DOHH2 (cell line): ENCODE measurements around the gene SNX1.

Experiments
- H3F3A ChIP-seq: fragments of 200-600 bp; sonication (generic), shearing (Covaris generic); 2 replicates; pipeline ENCODE4 v1.6.0; 2016; ENCODE audit warnings: antibody characterized with exemption, mild to moderate bottlenecking; ENCODE audit not compliant: control insufficient read depth, insufficient read depth
- H3K27ac ChIP-seq: fragments of 200-600 bp; sonication (generic); 2 replicates; pipeline ENCODE4 v1.5.1; 2014; ENCODE audit warnings: low read depth, mild to moderate bottlenecking, low read length, moderate library complexity
- H3K27me3 ChIP-seq: fragments of 200-600 bp; sonication (generic); 2 replicates; pipeline ENCODE4 v1.6.1; 2014; ENCODE audit warnings: mild to moderate bottlenecking, low read length, mixed read lengths; ENCODE audit not compliant: control insufficient read depth
- H3K36me3 ChIP-seq: fragments of 200-600 bp; sonication (generic); 2 replicates; pipeline ENCODE4 v1.6.1; 2014; ENCODE audit warnings: mild to moderate bottlenecking, low read length, moderate library complexity, mixed read lengths; ENCODE audit not compliant: control insufficient read depth
- H3K4me1 ChIP-seq: fragments of 200-600 bp; sonication (generic); 2 replicates; pipeline ENCODE4 v1.6.1; 2014; ENCODE audit warnings: mild to moderate bottlenecking, low read length, mixed read lengths; ENCODE audit not compliant: control insufficient read depth
- H3K4me2 ChIP-seq: fragments of 200-600 bp; sonication (generic); 2 replicates; pipeline ENCODE4 v1.6.0; 2014; ENCODE audit warnings: mild to moderate bottlenecking, low read length, moderate library complexity
- H3K4me3 ChIP-seq: fragments of 200-600 bp; sonication (generic); 2 replicates; pipeline ENCODE4 v1.5.1; 2014; ENCODE audit warnings: mild to moderate bottlenecking, low read length, mixed read lengths
- H3K79me2 ChIP-seq: fragments of 200-600 bp; sonication (generic); 2 replicates; pipeline ENCODE4 v1.6.1; 2014; ENCODE audit warnings: mild to moderate bottlenecking, low read length, mixed read lengths; ENCODE audit not compliant: control insufficient read depth
- H3K9me2 ChIP-seq: fragments of 200-600 bp; sonication (generic); replicated peaks from 2 replicates; pipeline ENCODE4 v1.6.1; 2014; ENCODE audit warnings: mild to moderate bottlenecking, low read length, mixed read lengths; ENCODE audit not compliant: control insufficient read depth
- H3K9me3 ChIP-seq: fragments of 200-600 bp; sonication (generic); 2 replicates; pipeline ENCODE4 v1.6.1; 2014; ENCODE audit warnings: antibody characterized with exemption, low read length, mixed read lengths; ENCODE audit not compliant: control insufficient read depth, insufficient read depth
- H4K20me1 ChIP-seq: fragments of 200-600 bp; sonication (generic); 2 replicates; pipeline ENCODE4 v1.6.0; 2014; ENCODE audit warnings: low read depth, mild to moderate bottlenecking, antibody characterized with exemption, low read length, moderate library complexity; ENCODE audit not compliant: control insufficient read depth, insufficient read depth
- CTCF ChIP-seq: fragments of 200-600 bp; sonication (generic); IDR thresholded peaks from one replicate; pipeline ENCODE4 v1.5.1; 2014; ENCODE audit warnings: antibody characterized with exemption, mild to moderate bottlenecking, low read depth, low read length; ENCODE audit not compliant: poor library complexity, severe bottlenecking
- EZH2phosphoT487 ChIP-seq: fragments of 200-600 bp; sonication (generic); IDR thresholded peaks from 2 replicates; pipeline ENCODE4 v1.6.1; 2017; ENCODE audit warnings: borderline replicate concordance, mild to moderate bottlenecking, antibody characterized with exemption, low read length, moderate library complexity, mixed read lengths

SNX1 gene

GRCh38 chr15:64110950-64111678 lies 15.3 kb downstream of the SNX1 start:
- no peaks in the 10 kb centered on the region for H3K9me2 ChIP-seq
- no peaks in the 10 kb centered on the region for H3K27me3 ChIP-seq
- H4K20me1 ChIP-seq, result peaks cover 17% of the 10 kb centered on the region
- no peaks in the 10 kb centered on the region for H3F3A ChIP-seq
- TF ChIP-seq EZH2phosphoT487 (no peak), CTCF (no peak)
- peak overlapping the region; percentile 3; the same call in 1 of the 2 replicates for H3K27ac ChIP-seq
- no peaks in the 10 kb centered on the region for H3K9me3 ChIP-seq
- peak overlapping the region; percentile 49 for H3K4me2 ChIP-seq
- H3K4me1 ChIP-seq, result peaks cover 22% of the 10 kb centered on the region
- peaks cover 47% of the 10 kb centered on the region for H3K36me3 ChIP-seq
- H3K79me2 ChIP-seq, result peaks cover 66% of the 10 kb centered on the region
- H3K4me3 ChIP-seq, result peak overlapping the region; percentile 15

GRCh38 chr15:64111679-64112050 lies 15.9 kb downstream of the SNX1 start:
- Histone ChIP-seq H3K79me2 (peaks cover 61% of the 10 kb centered on the region), H3K27ac (no peak overlapping the region), H3K9me3 (no peaks in the 10 kb centered on the region), H3K4me3 (no peak overlapping the region), H3K4me2 (no peak overlapping the region; the same call in 1 of the 2 replicates), H3F3A (no peaks in the 10 kb centered on the region), H4K20me1 (peaks cover 12% of the 10 kb centered on the region), H3K27me3 (no peaks in the 10 kb centered on the region), H3K4me1 (peaks cover 22% of the 10 kb centered on the region), H3K36me3 (peaks cover 53% of the 10 kb centered on the region), H3K9me2 (no peaks in the 10 kb centered on the region)
- TF ChIP-seq CTCF (no peak), EZH2phosphoT487 (no peak)

GRCh38 chr15:64112073-64112772 lies 16.4 kb downstream of the SNX1 start:
- Histone ChIP-seq H4K20me1 (peaks cover 8% of the 10 kb centered on the region; the same call in 1 of the 2 replicates), H3K4me2 (no peak overlapping the region), H3K4me3 (no peak overlapping the region), H3K9me2 (no peaks in the 10 kb centered on the region), H3K79me2 (peaks cover 55% of the 10 kb centered on the region), H3K36me3 (peaks cover 55% of the 10 kb centered on the region), H3K27me3 (no peaks in the 10 kb centered on the region), H3K9me3 (no peaks in the 10 kb centered on the region), H3K27ac (no peak overlapping the region), H3F3A (no peaks in the 10 kb centered on the region), H3K4me1 (peaks cover 22% of the 10 kb centered on the region)
- TF ChIP-seq CTCF (no peak), EZH2phosphoT487 (no peak)
